Measurements from ENCODE around the gene GABRG3. TPM values are rescaled to one million over a fixed set of nuclear protein-coding genes. Genes with fewer than 3 reads are reported as not detected.

Gene GABRG3
- total and polyA plus RNA-seq, 11 donors, result not detected

DNA sequence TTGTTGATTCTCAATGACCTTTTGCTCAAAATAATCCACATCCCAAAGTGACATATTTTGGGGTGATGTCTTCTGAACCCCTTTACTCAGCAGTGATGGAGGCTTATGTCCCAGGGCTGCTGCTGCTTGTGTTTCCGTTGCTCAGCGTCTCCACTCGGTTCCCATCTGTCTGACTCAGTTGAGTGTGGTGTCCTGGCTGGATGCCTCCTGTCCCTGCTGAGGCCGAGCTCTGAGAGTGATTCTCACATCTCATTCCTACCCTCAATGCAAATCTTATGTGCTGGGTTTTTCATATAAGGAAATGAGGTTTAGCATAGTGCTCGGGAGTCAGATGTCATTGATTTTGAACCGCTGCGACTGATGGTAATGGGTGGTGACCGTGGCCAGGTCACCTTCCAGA is 247.4 kb downstream of the GABRG3 start:
- Histone ChIP-seq H3K27me3 (no peaks in the 10 kb centered on the region), H3K27ac (no peak overlapping the region), H3K36me3 (no peaks in the 10 kb centered on the region), H3K4me1 (peaks cover 0 to 4% (median 0%) of the 10 kb centered on the region in 12 donors), H3K4me3 (no peak overlapping the region), H3K9me3 (peaks cover 0 to 4% (median 0%) of the 10 kb centered on the region in 12 donors)
- 69 to 76% (median 71%) methylated on average over 8 of the region's 8 CpGs for WGBS, 4 donors
- DNase-seq (no peak), ATAC-seq (no peak)
- TF ChIP-seq POLR2A (IDR thresholded peaks at IDR 0.05) (no peak), CTCF (IDR thresholded peaks at IDR 0.05) (no peak)
- intact Hi-C loops (cut with DNase I), result no loop called here

- Histone ChIP-seq H3K27ac (no peak overlapping the region), H3K9me3 (peaks cover 0 to 4% (median 0%) of the 10 kb centered on the region in 12 donors), H3K27me3 (no peaks in the 10 kb centered on the region), H3K4me1 (peaks cover 0 to 7% (median 0%) of the 10 kb centered on the region in 12 donors), H3K36me3 (no peaks in the 10 kb centered on the region), H3K4me3 (no peak overlapping the region)
- WGBS, 4 donors, result 71 to 82% (median 75%) methylated on average over 5 of the region's 5 CpGs
- ATAC-seq (no peak), DNase-seq (no peak)
- intact Hi-C loops (cut with DNase I), result loop anchor here in 1 of 10 donors (10.0 kb wide), 1 partner anchor 45 kb away; no protein-coding TSS in a partner anchor
- TF ChIP-seq POLR2A (IDR thresholded peaks at IDR 0.05) (no peak), CTCF (IDR thresholded peaks at IDR 0.05) (no peak)
Observed at GRCh38 chr15:27219636-27220035, 248.7 kb downstream of the GABRG3 start.

DNA sequence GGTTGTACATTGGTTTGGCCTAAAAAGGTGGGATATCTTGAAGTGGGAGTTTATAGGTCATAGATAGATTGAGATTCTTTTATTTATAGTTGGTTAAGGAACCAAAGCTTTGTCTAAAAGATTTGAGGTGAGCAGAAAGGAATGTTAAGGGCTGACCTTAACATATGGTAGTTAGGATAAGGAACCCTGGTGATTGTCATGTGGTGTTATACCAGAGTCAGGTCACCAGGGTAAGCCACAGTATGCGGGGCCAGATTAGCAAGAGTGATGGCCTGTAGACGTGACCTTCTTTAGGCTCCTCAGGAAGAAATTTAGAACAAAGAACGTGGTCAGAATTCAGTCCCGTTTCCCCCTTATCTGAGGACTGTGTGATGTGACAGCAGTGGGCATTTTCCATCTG is 249.2 kb downstream of the GABRG3 start:
- Histone ChIP-seq H3K9me3 (peaks cover 0 to 4% (median 0%) of the 10 kb centered on the region in 12 donors), H3K27ac (no peak overlapping the region), H3K4me1 (peaks cover 0 to 7% (median 0%) of the 10 kb centered on the region in 12 donors), H3K4me3 (no peak overlapping the region), H3K36me3 (no peaks in the 10 kb centered on the region), H3K27me3 (no peaks in the 10 kb centered on the region)
- TF ChIP-seq CTCF (IDR thresholded peaks at IDR 0.05) (no peak), POLR2A (IDR thresholded peaks at IDR 0.05) (no peak)
- intact Hi-C loops (cut with DNase I), result loop anchor here in 1 of 10 donors (10.0 kb wide), 1 partner anchor 45 kb away; no protein-coding TSS in a partner anchor
- no peak for ATAC-seq
- DNase-seq, result no peak
- WGBS, 4 donors, result 36 to 60% (median 52%) methylated on average over 4 of the region's 4 CpGs

DNA sequence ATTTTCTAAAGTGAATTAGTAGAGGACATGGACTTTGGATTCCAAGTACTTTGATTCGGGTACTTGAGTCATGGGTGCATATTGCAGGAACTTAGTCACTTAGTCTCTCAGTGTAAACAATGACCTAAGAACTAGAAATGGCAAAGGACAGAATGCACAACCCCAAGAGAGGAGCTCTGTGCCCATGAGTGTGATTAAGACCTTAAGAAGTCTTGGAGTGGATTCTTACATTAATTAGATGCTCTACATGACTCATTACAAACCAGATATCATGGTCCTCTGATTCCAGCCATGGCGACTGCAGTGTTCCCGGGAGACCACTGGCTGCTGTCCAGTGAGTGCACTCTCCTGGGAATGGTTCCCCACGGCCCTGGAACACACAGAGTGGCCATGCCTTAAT is 251.5 kb downstream of the GABRG3 start:
- no peak for DNase-seq
- intact Hi-C loops (cut with DNase I), result loop anchor here in 1 of 10 donors (10.0 kb wide), 1 partner anchor 48 kb away; no protein-coding TSS in a partner anchor
- TF ChIP-seq CTCF (IDR thresholded peaks at IDR 0.05) (no peak), POLR2A (IDR thresholded peaks at IDR 0.05) (no peak)
- Histone ChIP-seq H3K4me1 (peaks cover 0 to 7% (median 0%) of the 10 kb centered on the region in 12 donors), H3K27ac (no peak overlapping the region), H3K27me3 (no peaks in the 10 kb centered on the region), H3K4me3 (no peak overlapping the region), H3K9me3 (peaks cover 0 to 4% (median 0%) of the 10 kb centered on the region in 12 donors), H3K36me3 (no peaks in the 10 kb centered on the region)
- ATAC-seq, result no peak
- WGBS, 4 donors, result 48 to 63% (median 55%) methylated on average over 4 of the region's 4 CpGs

Data from heart left ventricle (tissue), 16 donors.